ENCODE results near the gene USP44. TPM values are rescaled to one million over a fixed set of nuclear protein-coding genes. Genes with fewer than 3 reads are reported as not detected.

The USP44 gene
- total and polyA plus RNA-seq, 10 of the 15 experiments (the other 5 are each of a cell fraction or from before 2014, with no cell fraction given) = 0.02 to 0.26 (median 0.12) TPM; not detected in 6

DNA sequence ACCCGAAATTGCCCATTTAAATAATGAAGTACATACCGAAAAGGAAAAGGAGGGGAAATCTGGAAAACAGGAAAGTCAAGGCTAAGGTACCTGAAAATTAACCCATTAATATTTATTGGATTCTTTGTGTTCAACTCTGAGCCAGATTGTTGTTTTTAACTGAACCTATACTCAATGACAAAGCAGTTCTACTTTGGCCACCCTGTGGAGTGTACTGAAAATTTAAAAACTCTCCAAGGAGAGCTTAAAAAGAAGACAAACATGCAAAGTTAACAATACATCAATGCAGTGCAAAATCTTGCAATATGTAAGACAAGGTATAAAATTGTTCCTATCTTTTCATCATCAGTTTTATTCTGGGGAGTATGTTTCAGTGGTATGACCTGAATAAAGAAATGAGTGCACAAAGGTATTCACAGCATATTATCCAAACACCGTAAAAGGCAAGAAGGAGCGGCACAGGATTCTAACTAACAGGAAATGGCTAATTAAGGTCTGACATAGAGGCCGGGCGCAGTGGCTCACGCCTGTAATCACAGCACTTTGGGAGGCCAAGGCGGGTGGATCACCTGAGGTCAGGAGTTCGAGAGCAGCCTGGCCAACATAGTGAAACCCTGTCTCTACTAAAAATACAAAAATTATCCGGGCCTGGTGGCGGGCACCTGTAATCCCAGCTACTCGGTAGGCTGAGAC lies 1.7 kb downstream of the USP44 start:
- in situ Hi-C loops (cut with MboI) = no loop called here
- CTCF ChIA-PET = no interaction called here
- Histone ChIP-seq H2AFZ (ENCODE audit: control insufficient read depth, low read depth, low read length) (no peak overlapping the region), H3K36me3 (ENCODE audit: control insufficient read depth in 2 of 2, insufficient read depth in 2 of 2, low read length in 1 of 2) (no peaks in the 10 kb centered on the region), H3K27ac (ENCODE audit: control insufficient read depth, insufficient read depth) (no peak overlapping the region), H4K20me1 (ENCODE audit: control insufficient read depth, insufficient read depth) (no peaks in the 10 kb centered on the region), H3K4me1 (ENCODE audit: control insufficient read depth, insufficient read depth, low read length) (no peaks in the 10 kb centered on the region), H3K27me3 (replicated peaks in 1 of 2; ENCODE audit: control insufficient read depth in 2 of 2, insufficient read depth in 2 of 2, low read length in 1 of 2) (peaks cover 5 to 17% of the 10 kb centered on the region in 2 experiments), H3K4me3 (no peak overlapping the region), H3K9ac (ENCODE audit: control insufficient read depth, insufficient read depth, low read length) (no peak overlapping the region), H3K9me3 (replicated peaks; ENCODE audit: control insufficient read depth, insufficient read depth, low read length) (peaks cover 6% of the 10 kb centered on the region), H3K79me2 (ENCODE audit: control insufficient read depth, insufficient read depth, low read length) (no peaks in the 10 kb centered on the region), H3K4me2 (ENCODE audit: control insufficient read depth, insufficient read depth) (no peak overlapping the region)
- ATAC-seq = no peak
- DNase-seq (ENCODE audit: low read depth, low spot score) = no peak
- RAD21 ChIA-PET (ENCODE audit: unreplicated experiment) = no interaction called here
- BruUV-seq (replicated peaks) = no TSS peak
- intact Hi-C loops (cut with micrococcal nuclease; ENCODE audit: unreplicated experiment) = no loop called here
- no peak for FAIRE-seq
- 67% methylated on average over 12 of the region's 12 CpGs for WGBS (ENCODE audit: insufficient coverage, insufficient replicate concordance, low lambda C conversion rate, missing lambda C conversion rate)
- POLR2A ChIA-PET = no interaction called here
- SMC1A ChIA-PET (ENCODE audit: uncharacterized antibody, unreplicated experiment) = no interaction called here
- TF ChIP-seq, protein P1, sequence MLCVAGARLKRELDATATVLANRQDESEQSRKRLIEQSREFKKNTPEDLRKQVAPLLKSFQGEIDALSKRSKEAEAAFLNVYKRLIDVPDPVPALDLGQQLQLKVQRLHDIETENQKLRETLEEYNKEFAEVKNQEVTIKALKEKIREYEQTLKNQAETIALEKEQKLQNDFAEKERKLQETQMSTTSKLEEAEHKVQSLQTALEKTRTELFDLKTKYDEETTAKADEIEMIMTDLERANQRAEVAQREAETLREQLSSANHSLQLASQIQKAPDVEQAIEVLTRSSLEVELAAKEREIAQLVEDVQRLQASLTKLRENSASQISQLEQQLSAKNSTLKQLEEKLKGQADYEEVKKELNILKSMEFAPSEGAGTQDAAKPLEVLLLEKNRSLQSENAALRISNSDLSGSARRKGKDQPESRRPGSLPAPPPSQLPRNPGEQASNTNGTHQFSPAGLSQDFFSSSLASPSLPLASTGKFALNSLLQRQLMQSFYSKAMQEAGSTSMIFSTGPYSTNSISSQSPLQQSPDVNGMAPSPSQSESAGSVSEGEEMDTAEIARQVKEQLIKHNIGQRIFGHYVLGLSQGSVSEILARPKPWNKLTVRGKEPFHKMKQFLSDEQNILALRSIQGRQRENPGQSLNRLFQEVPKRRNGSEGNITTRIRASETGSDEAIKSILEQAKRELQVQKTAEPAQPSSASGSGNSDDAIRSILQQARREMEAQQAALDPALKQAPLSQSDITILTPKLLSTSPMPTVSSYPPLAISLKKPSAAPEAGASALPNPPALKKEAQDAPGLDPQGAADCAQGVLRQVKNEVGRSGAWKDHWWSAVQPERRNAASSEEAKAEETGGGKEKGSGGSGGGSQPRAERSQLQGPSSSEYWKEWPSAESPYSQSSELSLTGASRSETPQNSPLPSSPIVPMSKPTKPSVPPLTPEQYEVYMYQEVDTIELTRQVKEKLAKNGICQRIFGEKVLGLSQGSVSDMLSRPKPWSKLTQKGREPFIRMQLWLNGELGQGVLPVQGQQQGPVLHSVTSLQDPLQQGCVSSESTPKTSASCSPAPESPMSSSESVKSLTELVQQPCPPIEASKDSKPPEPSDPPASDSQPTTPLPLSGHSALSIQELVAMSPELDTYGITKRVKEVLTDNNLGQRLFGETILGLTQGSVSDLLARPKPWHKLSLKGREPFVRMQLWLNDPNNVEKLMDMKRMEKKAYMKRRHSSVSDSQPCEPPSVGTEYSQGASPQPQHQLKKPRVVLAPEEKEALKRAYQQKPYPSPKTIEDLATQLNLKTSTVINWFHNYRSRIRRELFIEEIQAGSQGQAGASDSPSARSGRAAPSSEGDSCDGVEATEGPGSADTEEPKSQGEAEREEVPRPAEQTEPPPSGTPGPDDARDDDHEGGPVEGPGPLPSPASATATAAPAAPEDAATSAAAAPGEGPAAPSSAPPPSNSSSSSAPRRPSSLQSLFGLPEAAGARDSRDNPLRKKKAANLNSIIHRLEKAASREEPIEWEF (IDR thresholded peaks at IDR 0.05; ENCODE audit: insufficient replicate concordance, low read depth, low read length) = no peak
- TF ChIP-seq ZNF274 (IDR thresholded peaks at IDR 0.05; ENCODE audit: insufficient read depth, insufficient read length) (no peak), EGR1 (IDR thresholded peaks at IDR 0.05; ENCODE audit: borderline replicate concordance in 1 of 2, low read depth in 2 of 2, low read length in 2 of 2) (no peak), KAT2A (conservative IDR thresholded peaks at IDR 0.05; ENCODE audit: control insufficient read depth, low read depth, low read length) (no peak), MEF2A (IDR thresholded peaks at IDR 0.05; ENCODE audit: insufficient read depth, low read depth, low read length) (no peak), STAT1 (conservative IDR thresholded peaks at IDR 0.05) (no peak), ZZZ3 (IDR thresholded peaks at IDR 0.05; ENCODE audit: control insufficient read depth, insufficient read length, low read depth) (no peak), SUPT20H (IDR thresholded peaks at IDR 0.05; ENCODE audit: borderline replicate concordance, control insufficient read depth, low read depth, low read length) (no peak)
- TF ChIP-seq, protein P2, sequence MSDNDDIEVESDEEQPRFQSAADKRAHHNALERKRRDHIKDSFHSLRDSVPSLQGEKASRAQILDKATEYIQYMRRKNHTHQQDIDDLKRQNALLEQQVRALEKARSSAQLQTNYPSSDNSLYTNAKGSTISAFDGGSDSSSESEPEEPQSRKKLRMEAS (IDR thresholded peaks at IDR 0.05; ENCODE audit: low read depth, low read length) = no peak
- TF ChIP-seq, protein P3, sequence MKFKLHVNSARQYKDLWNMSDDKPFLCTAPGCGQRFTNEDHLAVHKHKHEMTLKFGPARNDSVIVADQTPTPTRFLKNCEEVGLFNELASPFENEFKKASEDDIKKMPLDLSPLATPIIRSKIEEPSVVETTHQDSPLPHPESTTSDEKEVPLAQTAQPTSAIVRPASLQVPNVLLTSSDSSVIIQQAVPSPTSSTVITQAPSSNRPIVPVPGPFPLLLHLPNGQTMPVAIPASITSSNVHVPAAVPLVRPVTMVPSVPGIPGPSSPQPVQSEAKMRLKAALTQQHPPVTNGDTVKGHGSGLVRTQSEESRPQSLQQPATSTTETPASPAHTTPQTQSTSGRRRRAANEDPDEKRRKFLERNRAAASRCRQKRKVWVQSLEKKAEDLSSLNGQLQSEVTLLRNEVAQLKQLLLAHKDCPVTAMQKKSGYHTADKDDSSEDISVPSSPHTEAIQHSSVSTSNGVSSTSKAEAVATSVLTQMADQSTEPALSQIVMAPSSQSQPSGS (IDR thresholded peaks at IDR 0.05; ENCODE audit: low read length) = no peak
- TF ChIP-seq, protein P4, sequence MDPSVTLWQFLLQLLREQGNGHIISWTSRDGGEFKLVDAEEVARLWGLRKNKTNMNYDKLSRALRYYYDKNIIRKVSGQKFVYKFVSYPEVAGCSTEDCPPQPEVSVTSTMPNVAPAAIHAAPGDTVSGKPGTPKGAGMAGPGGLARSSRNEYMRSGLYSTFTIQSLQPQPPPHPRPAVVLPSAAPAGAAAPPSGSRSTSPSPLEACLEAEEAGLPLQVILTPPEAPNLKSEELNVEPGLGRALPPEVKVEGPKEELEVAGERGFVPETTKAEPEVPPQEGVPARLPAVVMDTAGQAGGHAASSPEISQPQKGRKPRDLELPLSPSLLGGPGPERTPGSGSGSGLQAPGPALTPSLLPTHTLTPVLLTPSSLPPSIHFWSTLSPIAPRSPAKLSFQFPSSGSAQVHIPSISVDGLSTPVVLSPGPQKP (IDR thresholded peaks at IDR 0.05; ENCODE audit: low read depth, low read length) = no peak
- TF ChIP-seq, protein P5, sequence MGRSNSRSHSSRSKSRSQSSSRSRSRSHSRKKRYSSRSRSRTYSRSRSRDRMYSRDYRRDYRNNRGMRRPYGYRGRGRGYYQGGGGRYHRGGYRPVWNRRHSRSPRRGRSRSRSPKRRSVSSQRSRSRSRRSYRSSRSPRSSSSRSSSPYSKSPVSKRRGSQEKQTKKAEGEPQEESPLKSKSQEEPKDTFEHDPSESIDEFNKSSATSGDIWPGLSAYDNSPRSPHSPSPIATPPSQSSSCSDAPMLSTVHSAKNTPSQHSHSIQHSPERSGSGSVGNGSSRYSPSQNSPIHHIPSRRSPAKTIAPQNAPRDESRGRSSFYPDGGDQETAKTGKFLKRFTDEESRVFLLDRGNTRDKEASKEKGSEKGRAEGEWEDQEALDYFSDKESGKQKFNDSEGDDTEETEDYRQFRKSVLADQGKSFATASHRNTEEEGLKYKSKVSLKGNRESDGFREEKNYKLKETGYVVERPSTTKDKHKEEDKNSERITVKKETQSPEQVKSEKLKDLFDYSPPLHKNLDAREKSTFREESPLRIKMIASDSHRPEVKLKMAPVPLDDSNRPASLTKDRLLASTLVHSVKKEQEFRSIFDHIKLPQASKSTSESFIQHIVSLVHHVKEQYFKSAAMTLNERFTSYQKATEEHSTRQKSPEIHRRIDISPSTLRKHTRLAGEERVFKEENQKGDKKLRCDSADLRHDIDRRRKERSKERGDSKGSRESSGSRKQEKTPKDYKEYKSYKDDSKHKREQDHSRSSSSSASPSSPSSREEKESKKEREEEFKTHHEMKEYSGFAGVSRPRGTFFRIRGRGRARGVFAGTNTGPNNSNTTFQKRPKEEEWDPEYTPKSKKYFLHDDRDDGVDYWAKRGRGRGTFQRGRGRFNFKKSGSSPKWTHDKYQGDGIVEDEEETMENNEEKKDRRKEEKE (IDR thresholded peaks at IDR 0.05) = no peak

Measured in GM12878 (cell line).